Iris pigment epithelial cell (primary cell): ENCODE measurements around the gene TCHHL1.
"Not testable (repeated sequence)": the region's sequence is repeated elsewhere in the genome, so short reads cannot be mapped to it uniquely, and the experiment has no call there.

Source experiments
- DNase-seq: peaks from one replicate; pipeline ENCODE4 v3.0.0-alpha.2; 2011; ENCODE audit warnings: low read depth

TCHHL1 gene

DNA sequence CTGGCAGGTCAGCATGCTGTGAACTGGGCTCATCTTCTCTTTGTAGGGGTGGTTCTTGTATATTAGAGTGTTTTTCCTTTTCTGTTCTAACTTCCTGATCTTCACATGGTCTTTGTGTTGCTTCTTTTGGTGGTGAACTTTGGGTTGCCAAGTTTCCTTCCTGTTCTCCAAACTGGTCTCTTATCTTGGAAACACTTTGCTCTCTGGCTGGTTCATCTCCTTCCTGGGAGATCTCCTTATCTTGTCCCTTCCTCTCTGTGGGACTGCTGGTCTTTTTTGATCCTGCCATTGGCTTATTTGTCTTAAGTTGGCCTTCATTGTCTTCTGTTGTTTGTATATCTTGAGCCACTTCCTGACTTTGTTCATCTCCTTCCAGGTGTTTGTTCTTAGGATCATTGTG lies 2.1 kb downstream of the TCHHL1 start:
- DNase-seq = no peak

- DNase-seq = no peak
These were observed 4.0 kb downstream of the TCHHL1 start for GRCh38 chr1:152084853-152085252.

DNA sequence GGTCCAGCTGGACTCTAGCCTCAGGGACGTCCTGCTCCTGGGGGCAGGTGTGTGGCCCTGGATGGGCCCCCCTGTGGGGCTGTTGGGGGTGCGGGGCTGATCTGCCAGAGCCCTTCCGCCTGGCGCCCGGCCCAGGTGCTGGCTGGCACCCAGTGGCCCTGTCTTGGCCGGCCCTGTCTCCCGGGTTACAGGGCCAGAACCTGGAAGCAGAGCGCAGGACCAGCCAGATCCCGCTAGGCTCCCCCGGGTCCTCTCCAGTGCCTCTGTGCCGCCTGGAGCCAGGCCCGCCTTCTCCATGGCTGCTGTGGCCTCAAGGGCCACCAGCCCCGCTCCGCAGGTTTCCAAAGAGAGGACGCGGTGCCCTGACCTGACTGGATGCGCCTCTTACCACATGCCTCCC lies 7.8 kb downstream of the TCHHL1 start:
- not testable (repeated sequence) for DNase-seq

- DNase-seq = not testable (repeated sequence)
These were observed 8.4 kb downstream of the TCHHL1 start for GRCh38 chr1:152080494-152080893.

GRCh38 chr1:152078831-152079441 lies 9.9 kb downstream of the TCHHL1 start:
- DNase-seq = no peak

DNA sequence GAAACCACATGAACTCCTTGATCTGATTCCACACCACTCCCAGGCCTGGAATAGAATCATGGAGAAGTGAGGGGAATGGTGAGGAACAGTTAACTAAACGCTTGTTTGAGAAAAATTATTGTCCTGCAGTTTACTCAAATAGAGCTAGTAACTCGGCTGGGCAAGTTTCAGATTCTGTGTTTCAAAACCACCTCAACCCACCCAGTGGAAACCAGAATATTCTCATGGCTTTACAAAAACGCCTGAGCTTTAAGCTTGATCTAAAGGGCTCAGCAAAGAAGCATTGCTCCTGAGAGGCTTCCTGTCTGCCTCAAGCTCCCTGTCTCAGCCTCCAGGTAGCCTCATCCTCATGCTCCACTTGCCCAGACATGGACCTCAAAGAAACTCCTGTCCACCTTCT lies 16.6 kb downstream of the TCHHL1 start:
- DNase-seq = no peak

GRCh38 chr1:152071123-152071522 lies 17.7 kb downstream of the TCHHL1 start:
- DNase-seq = no peak

DNA sequence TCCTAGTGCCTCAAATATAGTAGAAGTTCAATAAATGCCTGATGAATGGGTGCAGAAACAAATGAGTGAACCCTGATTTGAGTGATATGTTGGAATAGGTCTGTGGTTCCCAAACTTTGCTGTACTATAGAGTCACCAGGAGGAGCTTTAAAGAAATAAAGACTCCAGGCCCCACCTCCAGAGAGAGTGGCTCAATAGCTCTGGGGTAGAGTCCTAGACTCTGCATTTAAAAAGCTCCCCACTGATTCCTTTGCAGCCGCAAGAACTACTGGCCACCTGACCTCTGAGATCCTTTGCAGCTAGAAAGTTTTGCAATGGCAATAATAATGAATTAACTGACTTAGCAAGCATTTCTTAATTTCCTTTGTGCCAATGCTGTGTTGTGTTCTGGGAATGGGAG lies 20.9 kb downstream of the TCHHL1 start:
- DNase-seq = no peak

- no peak for DNase-seq
These were observed 21.7 kb downstream of the TCHHL1 start for GRCh38 chr1:152067150-152067549.

DNA sequence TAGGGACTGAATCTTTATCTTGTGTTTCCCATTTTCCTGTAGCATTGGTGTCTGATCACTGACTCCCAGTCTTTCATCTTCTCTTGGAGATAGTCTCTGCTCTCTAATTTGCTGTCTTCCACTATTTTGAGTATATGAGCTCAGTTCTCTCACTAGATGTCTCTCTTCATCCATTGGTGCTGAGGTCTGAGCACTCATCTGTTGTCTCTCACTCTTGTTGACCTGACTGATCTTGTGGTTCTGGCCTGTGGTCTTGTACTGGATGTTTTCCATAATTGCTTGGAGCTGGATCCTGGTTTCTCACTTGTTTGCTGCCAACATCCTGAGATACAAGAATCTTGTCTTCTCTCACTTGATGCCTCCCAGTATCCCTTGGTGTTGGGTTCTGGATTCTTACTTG lies 26.9 kb downstream of the TCHHL1 start:
- DNase-seq = no peak

DNA sequence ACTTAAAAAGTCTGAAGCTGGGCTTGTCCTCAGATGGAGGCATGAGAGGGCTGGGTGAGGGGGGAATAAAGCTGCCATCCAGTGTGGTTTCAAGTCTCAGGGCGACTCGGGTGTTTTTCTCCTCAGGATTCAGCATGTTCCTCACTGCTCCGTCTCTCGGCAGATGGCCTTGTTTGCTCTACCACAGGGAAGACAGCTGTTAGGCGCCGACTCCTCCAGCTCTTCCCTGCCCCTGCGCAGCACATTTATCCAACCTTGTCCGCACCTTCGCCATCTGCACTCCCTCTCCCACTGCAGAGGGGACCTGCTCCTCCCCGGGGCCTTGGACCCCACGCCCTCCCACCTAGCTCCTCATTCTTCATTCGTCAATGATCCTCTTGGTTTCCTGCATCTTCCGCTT lies 35.5 kb downstream of the TCHHL1 start:
- no peak for DNase-seq

DNA sequence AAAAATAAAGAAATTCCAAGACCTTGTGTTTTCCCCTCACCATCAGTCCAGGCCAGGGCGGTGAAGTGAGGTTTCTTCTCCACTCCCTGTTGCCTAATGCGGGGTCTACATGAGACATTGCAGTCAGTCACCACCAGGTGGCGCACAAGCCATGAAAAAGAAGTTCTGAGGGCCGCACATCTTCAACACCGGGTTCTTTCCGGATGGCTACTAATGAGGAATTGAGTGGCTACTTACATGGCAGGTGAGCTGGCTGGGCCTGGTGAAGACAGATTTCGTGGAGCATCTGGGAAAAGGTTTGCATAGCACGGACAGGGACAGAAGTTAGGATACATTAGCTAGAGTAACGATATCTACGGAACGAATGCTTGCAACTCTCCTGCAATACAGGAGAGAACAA lies 36.3 kb downstream of the TCHHL1 start:
- peak; percentile 77 for DNase-seq

GRCh38 chr1:152050886-152051675 lies 37.8 kb downstream of the TCHHL1 start:
- DNase-seq = peak; percentile 40

GRCh38 chr1:152049291-152050083 lies 39.4 kb downstream of the TCHHL1 start:
- peak; percentile 88 for DNase-seq

GRCh38 chr1:152048416-152049009 lies 40.4 kb downstream of the TCHHL1 start:
- DNase-seq = no peak

- DNase-seq = peak; percentile 100
These were observed 41.0 kb downstream of the TCHHL1 start for GRCh38 chr1:152047730-152048415.

GRCh38 chr1:152047413-152047729 lies 41.5 kb downstream of the TCHHL1 start:
- DNase-seq = no peak

DNA sequence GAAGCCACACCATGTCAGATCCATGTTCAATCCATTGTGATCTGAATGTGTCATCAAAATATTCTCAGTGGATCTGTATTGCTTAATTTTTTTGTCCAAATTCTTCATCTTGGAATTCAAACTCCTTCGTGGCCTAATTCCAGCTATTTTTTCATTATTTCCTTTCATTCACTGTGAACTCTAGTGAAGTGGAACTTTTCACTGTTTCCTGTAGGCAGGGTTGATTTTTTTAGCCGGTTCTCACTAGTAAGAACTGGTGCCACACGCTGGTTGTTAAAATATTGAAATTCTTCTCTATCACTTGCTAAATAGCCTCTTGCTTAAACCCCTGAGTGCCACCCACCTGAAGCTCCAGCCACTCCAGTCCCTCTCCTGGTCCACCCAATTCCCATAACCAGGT lies 44.5 kb downstream of the TCHHL1 start:
- no peak for DNase-seq

- DNase-seq = no peak
These were observed 45.0 kb downstream of the TCHHL1 start for GRCh38 chr1:152043870-152044269.

- no peak for DNase-seq
These were observed 46.8 kb downstream of the TCHHL1 start for GRCh38 chr1:152042030-152042429.

GRCh38 chr1:152039886-152040285 lies 49.0 kb downstream of the TCHHL1 start:
- no peak for DNase-seq

DNA sequence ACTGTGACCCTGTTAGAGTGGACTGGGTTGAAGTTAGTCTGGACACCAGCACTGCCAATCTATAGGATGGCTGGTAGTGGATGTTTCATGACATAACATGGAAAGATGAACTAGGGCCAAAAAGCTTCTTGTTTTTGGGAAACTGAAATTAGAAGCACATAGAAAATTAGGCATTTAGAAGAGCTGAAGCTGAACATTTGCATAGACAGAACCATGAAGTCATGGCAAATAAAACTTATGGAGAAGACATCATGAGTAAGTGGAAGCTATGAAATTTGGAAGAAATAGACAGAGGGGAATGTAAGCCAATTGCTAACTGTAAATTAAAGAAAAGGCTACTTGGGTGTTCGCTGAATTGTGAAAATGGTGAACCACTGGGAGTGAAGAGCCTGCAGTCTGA lies 49.4 kb downstream of the TCHHL1 start:
- no peak for DNase-seq
